Ishikawa (cell line): ENCODE results near the gene SENP6.

Experiments used
- CEBPB ChIP-seq: IDR thresholded peaks from 2 replicates; pipeline ENCODE4 v1.6.1; 2012
- CREB1 ChIP-seq: IDR thresholded peaks from 2 replicates; pipeline ENCODE4 v1.6.1; 2012; ENCODE audit warnings: low read depth
- EGR1 ChIP-seq: IDR thresholded peaks from 2 replicates; pipeline ENCODE4 v1.6.1; 2012
- EP300 ChIP-seq: IDR thresholded peaks from 2 replicates; pipeline ENCODE4 v1.6.1; 2012; ENCODE audit warnings: borderline replicate concordance
- FOXM1 ChIP-seq: IDR thresholded peaks from 2 replicates; pipeline ENCODE4 v1.6.1; 2012; ENCODE audit warnings: low read depth, borderline replicate concordance
- MAX ChIP-seq: IDR thresholded peaks from 2 replicates; pipeline ENCODE4 v1.6.1; 2012
- NFIC ChIP-seq: IDR thresholded peaks from 2 replicates; pipeline ENCODE4 v1.6.1; 2012
- RAD21 ChIP-seq: IDR thresholded peaks from 2 replicates; pipeline ENCODE4 v1.6.1; 2012; ENCODE audit warnings: low read depth
- REST ChIP-seq: IDR thresholded peaks from 2 replicates; pipeline ENCODE4 v1.6.1; 2012; ENCODE audit warnings: low read depth, mild to moderate bottlenecking
- TAF1 ChIP-seq: IDR thresholded peaks from 2 replicates; pipeline ENCODE4 v1.6.1; 2012; ENCODE audit warnings: low read depth, mild to moderate bottlenecking
- TCF12 ChIP-seq: IDR thresholded peaks from 2 replicates; pipeline ENCODE4 v1.6.1; 2012; ENCODE audit warnings: low read depth
- TEAD4 ChIP-seq: IDR thresholded peaks from 2 replicates; pipeline ENCODE4 v1.6.1; 2012
- USF1 ChIP-seq: IDR thresholded peaks from 2 replicates; pipeline ENCODE4 v1.6.1; 2012
- YY1 ChIP-seq: IDR thresholded peaks from 2 replicates; pipeline ENCODE4 v1.6.1; 2012; ENCODE audit warnings: low read depth

SENP6 gene

GRCh38 chr6:75757295-75757694 lies 155.6 kb downstream of the SENP6 start:
- TF ChIP-seq YY1 (no peak), CREB1 (no peak), TCF12 (no peak), RAD21 (no peak), NFIC (no peak), EGR1 (no peak), EP300 (no peak), FOXM1 (no peak), USF1 (no peak), REST (no peak), CEBPB (no peak), MAX (no peak)

- no peak for TF ChIP-seq TCF12
- TF ChIP-seq CEBPB = no peak
- TF ChIP-seq TAF1 = no peak
Observed at GRCh38 chr6:75758061-75758460, 156.4 kb downstream of the SENP6 start.

GRCh38 chr6:75759207-75759606 lies 157.5 kb downstream of the SENP6 start:
- TF ChIP-seq YY1 (no peak), CEBPB (no peak), USF1 (no peak), TEAD4 (no peak), FOXM1 (no peak)

DNA sequence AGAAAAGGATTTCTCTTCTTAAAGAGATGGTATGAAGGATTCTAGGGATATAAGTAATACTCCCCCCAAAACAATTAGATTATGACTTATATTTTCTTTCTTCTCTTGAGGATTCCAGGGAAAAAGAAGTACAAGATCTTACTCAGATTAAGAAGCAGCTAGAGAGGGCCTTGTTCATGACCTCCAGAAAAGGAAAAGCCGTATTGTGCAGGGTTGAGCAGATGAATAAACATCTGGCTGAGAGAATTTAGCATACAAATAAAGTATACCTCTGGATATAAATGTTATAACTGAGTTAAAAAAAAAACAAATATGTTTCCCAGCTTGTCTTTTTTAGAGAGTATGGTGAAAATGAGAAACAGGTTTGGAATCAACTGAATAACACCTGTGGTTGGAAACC lies 158.6 kb downstream of the SENP6 start:
- TF ChIP-seq TEAD4 = no peak
- TF ChIP-seq CEBPB = no peak
- TF ChIP-seq REST = no peak
- TF ChIP-seq EGR1 = no peak

DNA sequence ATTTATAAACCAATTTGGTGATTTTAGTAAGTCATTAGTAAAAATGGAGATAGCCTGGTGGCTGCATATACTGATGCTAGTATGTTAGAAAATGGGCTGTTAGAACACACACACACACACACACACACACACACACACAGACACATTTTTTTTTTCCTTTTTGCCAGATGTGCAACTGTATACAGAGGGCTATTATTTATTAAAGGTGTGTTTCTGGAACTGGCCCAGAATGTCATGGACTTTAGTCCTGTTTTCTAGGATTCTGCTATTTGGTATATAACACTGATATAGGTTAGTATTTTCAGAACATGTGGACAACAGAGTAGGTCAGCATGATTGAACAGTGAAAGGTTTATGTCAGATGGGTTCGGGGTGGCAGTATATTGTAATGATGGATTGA lies 159.8 kb downstream of the SENP6 start:
- TF ChIP-seq TAF1 (no peak), TEAD4 (no peak), FOXM1 (no peak), USF1 (no peak), MAX (no peak), TCF12 (no peak), YY1 (no peak), REST (no peak)
